ENCODE data around the gene UBE4A.

The UBE4A gene

DNA sequence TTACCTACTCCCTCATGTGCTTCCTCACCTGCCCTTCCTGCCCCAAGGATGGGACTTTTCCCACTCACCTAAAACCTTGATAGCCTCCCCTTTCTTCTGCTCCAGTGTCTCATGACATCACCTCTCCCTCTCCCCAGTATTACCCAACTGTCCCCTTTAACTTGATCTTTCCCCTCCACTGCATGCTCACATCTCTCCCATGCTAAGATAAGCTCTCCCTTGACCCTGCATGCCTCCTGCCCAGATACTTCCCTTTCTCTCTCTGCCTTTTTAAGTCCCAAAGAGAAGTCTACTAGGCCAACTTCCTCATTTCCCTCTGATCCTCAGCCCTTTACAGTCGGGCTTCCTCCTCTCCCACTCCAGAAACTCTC, 40.1 kb upstream of the UBE4A start:
- Histone ChIP-seq H3K36me3 (ENCODE audit: control insufficient read depth in 2 of 2, insufficient read depth in 2 of 2, low read length in 2 of 2) (no peaks in the 10 kb centered on the region), H3K4me3 (ENCODE audit: low read length in 2 of 2) (no peak overlapping the region), H3K4me1 (ENCODE audit: control insufficient read depth in 2 of 2, insufficient read depth in 2 of 2, low read length in 2 of 2) (peaks cover 38 to 63% of the 10 kb centered on the region in 2 donors), H3K27me3 (ENCODE audit: control insufficient read depth in 2 of 2, insufficient read depth in 2 of 2, low read length in 2 of 2) (no peaks in the 10 kb centered on the region), H3K9me3 (ENCODE audit: control insufficient read depth in 2 of 2, low read length in 2 of 2) (no peaks in the 10 kb centered on the region), H3K9ac (ENCODE audit: low read depth in 1 of 2, low read length in 2 of 2) (no peak overlapping the region), H3K27ac (ENCODE audit: low read depth in 2 of 2, low read length in 2 of 2) (peak overlapping the region in 1 of 2 donors; percentile 27)

DNA sequence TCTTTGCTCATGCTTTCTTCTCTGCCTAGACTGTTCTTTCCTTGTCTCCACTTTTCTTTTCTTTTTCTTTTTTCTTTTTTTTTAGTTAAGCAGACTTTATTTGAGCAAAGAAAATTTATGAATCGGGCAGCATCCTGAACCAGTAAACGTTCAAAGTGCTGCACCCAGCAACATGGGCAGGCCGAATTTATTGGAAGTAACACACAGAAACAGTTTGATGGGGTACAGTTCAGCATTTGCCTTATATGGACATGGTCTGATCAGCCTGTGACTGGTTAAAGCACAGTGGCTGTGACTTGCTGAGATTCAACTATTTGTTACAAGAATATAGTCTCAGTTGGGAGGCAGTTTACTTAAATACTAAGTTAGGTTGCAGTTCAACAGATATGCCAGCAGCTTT, 38.9 kb upstream of the UBE4A start:
- H3K9me3 ChIP-seq (ENCODE audit: control insufficient read depth in 2 of 2, low read length in 2 of 2): no peaks in the 10 kb centered on the region
- no peaks in the 10 kb centered on the region for H3K36me3 ChIP-seq (ENCODE audit: control insufficient read depth in 2 of 2, insufficient read depth in 2 of 2, low read length in 2 of 2)
- no peak overlapping the region for H3K27ac ChIP-seq (ENCODE audit: low read depth in 2 of 2, low read length in 2 of 2)
- no peak overlapping the region for H3K4me3 ChIP-seq (ENCODE audit: low read length in 2 of 2)
- no peak overlapping the region for H3K9ac ChIP-seq (ENCODE audit: low read depth in 1 of 2, low read length in 2 of 2)
- H3K27me3 ChIP-seq (ENCODE audit: control insufficient read depth in 2 of 2, insufficient read depth in 2 of 2, low read length in 2 of 2): no peaks in the 10 kb centered on the region
- H3K4me1 ChIP-seq (ENCODE audit: control insufficient read depth in 2 of 2, insufficient read depth in 2 of 2, low read length in 2 of 2): peaks cover 32 to 52% of the 10 kb centered on the region in 2 donors

GRCh38 chr11:118321386-118322082, 37.9 kb upstream of the UBE4A start:
- Histone ChIP-seq H3K27ac (ENCODE audit: low read depth in 2 of 2, low read length in 2 of 2) (peak overlapping the region; percentile 48 to 63), H3K36me3 (ENCODE audit: control insufficient read depth in 2 of 2, insufficient read depth in 2 of 2, low read length in 2 of 2) (no peaks in the 10 kb centered on the region), H3K4me3 (ENCODE audit: low read length in 2 of 2) (peak overlapping the region; percentile 48), H3K9ac (ENCODE audit: low read depth in 1 of 2, low read length in 2 of 2) (no peak overlapping the region), H3K9me3 (ENCODE audit: control insufficient read depth in 2 of 2, low read length in 2 of 2) (no peaks in the 10 kb centered on the region), H3K4me1 (ENCODE audit: control insufficient read depth in 2 of 2, insufficient read depth in 2 of 2, low read length in 2 of 2) (peaks cover 22 to 42% of the 10 kb centered on the region in 2 donors), H3K27me3 (ENCODE audit: control insufficient read depth in 2 of 2, insufficient read depth in 2 of 2, low read length in 2 of 2) (no peaks in the 10 kb centered on the region)

GRCh38 chr11:118322721-118323120, 36.7 kb upstream of the UBE4A start:
- Histone ChIP-seq H3K27me3 (ENCODE audit: control insufficient read depth in 2 of 2, insufficient read depth in 2 of 2, low read length in 2 of 2) (no peaks in the 10 kb centered on the region), H3K4me3 (ENCODE audit: low read length in 2 of 2) (no peak overlapping the region), H3K9me3 (ENCODE audit: control insufficient read depth in 2 of 2, low read length in 2 of 2) (no peaks in the 10 kb centered on the region), H3K4me1 (ENCODE audit: control insufficient read depth in 2 of 2, insufficient read depth in 2 of 2, low read length in 2 of 2) (peaks cover 13 to 33% of the 10 kb centered on the region in 2 donors), H3K36me3 (ENCODE audit: control insufficient read depth in 2 of 2, insufficient read depth in 2 of 2, low read length in 2 of 2) (no peaks in the 10 kb centered on the region), H3K9ac (ENCODE audit: low read depth in 1 of 2, low read length in 2 of 2) (no peak overlapping the region), H3K27ac (ENCODE audit: low read depth in 2 of 2, low read length in 2 of 2) (no peak overlapping the region)

DNA sequence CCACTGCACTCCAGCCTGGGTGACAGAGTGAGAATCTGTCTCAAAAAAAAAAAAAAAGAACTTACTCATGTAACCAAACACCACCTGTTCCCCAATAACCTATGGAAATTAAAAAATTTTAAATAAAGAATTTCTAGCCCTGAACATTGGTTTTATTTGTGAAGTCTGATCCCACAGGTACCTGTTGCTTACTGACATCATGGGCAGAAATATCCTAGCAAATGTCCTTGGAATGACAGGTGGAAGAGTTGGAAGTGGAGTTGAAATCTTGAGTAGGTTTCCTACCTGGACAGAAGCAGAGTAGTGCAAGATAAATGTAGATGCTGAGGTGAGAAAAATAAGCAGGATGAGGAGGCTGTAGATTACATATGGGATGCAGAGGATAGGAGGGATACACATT, 34.1 kb upstream of the UBE4A start:
- H3K4me3 ChIP-seq (ENCODE audit: low read length in 2 of 2): no peak overlapping the region
- peaks cover 5 to 16% of the 10 kb centered on the region in 2 donors for H3K4me1 ChIP-seq (ENCODE audit: control insufficient read depth in 2 of 2, insufficient read depth in 2 of 2, low read length in 2 of 2)
- H3K27me3 ChIP-seq (ENCODE audit: control insufficient read depth in 2 of 2, insufficient read depth in 2 of 2, low read length in 2 of 2): no peaks in the 10 kb centered on the region
- H3K36me3 ChIP-seq (ENCODE audit: control insufficient read depth in 2 of 2, insufficient read depth in 2 of 2, low read length in 2 of 2): no peaks in the 10 kb centered on the region
- no peaks in the 10 kb centered on the region for H3K9me3 ChIP-seq (ENCODE audit: control insufficient read depth in 2 of 2, low read length in 2 of 2)
- no peak overlapping the region for H3K9ac ChIP-seq (ENCODE audit: low read depth in 1 of 2, low read length in 2 of 2)
- no peak overlapping the region for H3K27ac ChIP-seq (ENCODE audit: low read depth in 2 of 2, low read length in 2 of 2)

DNA sequence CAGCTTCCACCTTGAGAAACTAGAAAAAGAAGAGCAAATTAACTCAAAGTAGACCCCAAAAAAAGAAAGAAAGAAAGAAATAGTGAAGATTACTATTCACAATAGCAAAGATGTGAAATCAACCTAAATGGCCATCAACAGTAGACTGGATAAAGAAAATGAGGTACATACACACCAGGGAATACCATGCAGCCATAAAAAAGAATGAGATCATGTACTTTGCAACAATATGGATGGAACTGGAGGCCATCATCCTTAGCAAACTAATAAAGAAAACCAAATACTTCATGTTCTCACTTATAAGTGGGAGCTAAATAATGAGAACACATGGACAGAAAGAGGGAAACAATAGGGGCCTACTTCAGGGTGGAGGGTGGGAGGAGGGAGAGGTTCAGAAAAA, 30.7 kb upstream of the UBE4A start:
- H3K27ac ChIP-seq (ENCODE audit: low read depth in 2 of 2, low read length in 2 of 2): no peak overlapping the region
- H3K4me3 ChIP-seq (ENCODE audit: low read length in 2 of 2): no peak overlapping the region
- H3K27me3 ChIP-seq (ENCODE audit: control insufficient read depth in 2 of 2, insufficient read depth in 2 of 2, low read length in 2 of 2): no peaks in the 10 kb centered on the region
- no peaks in the 10 kb centered on the region for H3K4me1 ChIP-seq (ENCODE audit: control insufficient read depth in 2 of 2, insufficient read depth in 2 of 2, low read length in 2 of 2)
- H3K36me3 ChIP-seq (ENCODE audit: control insufficient read depth in 2 of 2, insufficient read depth in 2 of 2, low read length in 2 of 2): no peaks in the 10 kb centered on the region
- H3K9ac ChIP-seq (ENCODE audit: low read depth in 1 of 2, low read length in 2 of 2): no peak overlapping the region
- no peaks in the 10 kb centered on the region for H3K9me3 ChIP-seq (ENCODE audit: control insufficient read depth in 2 of 2, low read length in 2 of 2)

GRCh38 chr11:118334745-118335144, 24.7 kb upstream of the UBE4A start:
- Histone ChIP-seq H3K9me3 (ENCODE audit: control insufficient read depth in 2 of 2, low read length in 2 of 2) (no peaks in the 10 kb centered on the region), H3K36me3 (ENCODE audit: control insufficient read depth in 2 of 2, insufficient read depth in 2 of 2, low read length in 2 of 2) (no peaks in the 10 kb centered on the region), H3K9ac (ENCODE audit: low read depth in 1 of 2, low read length in 2 of 2) (no peak overlapping the region), H3K4me3 (ENCODE audit: low read length in 2 of 2) (no peak overlapping the region), H3K4me1 (ENCODE audit: control insufficient read depth in 2 of 2, insufficient read depth in 2 of 2, low read length in 2 of 2) (no peaks in the 10 kb centered on the region), H3K27ac (ENCODE audit: low read depth in 2 of 2, low read length in 2 of 2) (no peak overlapping the region), H3K27me3 (ENCODE audit: control insufficient read depth in 2 of 2, insufficient read depth in 2 of 2, low read length in 2 of 2) (no peaks in the 10 kb centered on the region)

DNA sequence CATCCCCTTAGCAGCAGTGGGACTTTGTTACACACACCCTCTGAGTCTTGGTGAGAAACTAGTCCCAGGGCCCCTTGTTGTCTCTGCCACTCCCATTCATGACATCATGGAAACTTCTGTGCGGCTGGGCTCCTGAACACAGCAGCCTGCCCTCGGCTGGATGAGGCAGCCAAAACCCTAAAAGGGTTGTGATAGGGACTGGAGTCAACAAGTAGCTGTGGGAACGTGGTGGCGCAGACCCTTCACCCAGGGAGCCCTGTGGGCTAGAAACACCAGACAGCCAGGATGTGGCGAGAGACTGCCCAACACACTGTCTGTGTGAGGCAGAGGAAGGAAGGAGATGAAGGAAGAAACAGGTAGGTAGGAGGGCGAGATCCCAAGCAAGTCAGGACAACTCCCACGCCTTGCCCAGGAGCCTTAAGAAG, 20.8 kb upstream of the UBE4A start:
- peak overlapping the region in 1 of 2 donors; percentile 52 for H3K4me3 ChIP-seq (ENCODE audit: low read length in 2 of 2)
- H3K27me3 ChIP-seq (ENCODE audit: control insufficient read depth in 2 of 2, insufficient read depth in 2 of 2, low read length in 2 of 2): no peaks in the 10 kb centered on the region
- H3K9ac ChIP-seq (ENCODE audit: low read depth in 1 of 2, low read length in 2 of 2): no peak overlapping the region
- H3K9me3 ChIP-seq (ENCODE audit: control insufficient read depth in 2 of 2, low read length in 2 of 2): no peaks in the 10 kb centered on the region
- H3K27ac ChIP-seq (ENCODE audit: low read depth in 2 of 2, low read length in 2 of 2): peak overlapping the region in 1 of 2 donors; percentile 63
- no peaks in the 10 kb centered on the region for H3K4me1 ChIP-seq (ENCODE audit: control insufficient read depth in 2 of 2, insufficient read depth in 2 of 2, low read length in 2 of 2)
- H3K36me3 ChIP-seq (ENCODE audit: control insufficient read depth in 2 of 2, insufficient read depth in 2 of 2, low read length in 2 of 2): no peaks in the 10 kb centered on the region

DNA sequence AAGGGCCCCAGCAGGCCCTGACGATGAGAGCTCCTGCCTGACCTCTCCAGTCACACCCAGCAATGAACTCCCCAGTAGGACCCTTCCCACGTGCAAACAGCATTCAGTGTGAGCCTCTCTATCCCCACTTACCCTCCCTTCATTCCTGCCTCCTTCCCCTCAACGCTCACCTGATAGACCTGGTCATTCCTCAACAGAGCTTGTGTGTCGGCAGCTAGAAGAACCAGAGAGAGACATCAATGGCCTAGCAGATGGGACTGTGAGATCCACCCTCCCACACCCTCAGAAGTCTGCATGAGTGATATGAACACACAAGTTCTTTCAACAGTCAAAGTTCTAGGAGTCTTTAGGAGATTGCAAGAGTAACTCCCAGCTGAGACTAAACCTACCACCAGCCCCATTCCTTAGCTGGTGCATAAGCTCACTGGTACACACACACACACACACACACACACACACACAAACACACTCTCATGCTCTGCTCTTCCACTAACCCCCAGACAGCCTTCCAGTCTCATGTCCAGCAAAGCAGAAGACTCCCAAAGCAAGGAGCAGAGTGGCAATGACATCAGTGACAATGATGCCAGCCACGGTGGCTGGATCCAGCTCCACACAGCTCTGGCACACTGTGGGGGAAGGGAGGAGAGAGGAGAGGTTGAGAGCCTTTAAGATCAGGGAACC, 20.0 kb upstream of the UBE4A start:
- H3K27ac ChIP-seq (ENCODE audit: low read depth in 2 of 2, low read length in 2 of 2): peak overlapping the region in 1 of 2 donors; percentile 63

DNA sequence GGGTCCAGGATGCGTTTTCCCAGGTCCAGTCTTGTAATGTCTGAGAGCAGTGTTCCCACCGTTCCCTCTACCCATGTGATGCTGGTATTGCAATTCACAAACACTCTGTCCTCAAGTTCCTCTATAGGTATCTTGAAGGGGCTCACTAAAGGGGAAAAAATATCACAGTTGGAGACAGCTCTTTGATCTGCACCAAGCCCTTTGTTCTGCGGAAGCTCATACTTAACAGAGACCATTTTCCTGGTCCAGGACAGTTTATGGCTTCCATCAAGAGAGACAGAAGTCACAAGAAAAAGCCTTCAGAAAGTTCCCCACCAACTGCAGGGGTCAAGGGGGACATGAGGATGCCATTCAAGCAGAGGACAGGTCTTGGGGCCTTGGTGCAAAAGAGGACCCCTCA, 19.0 kb upstream of the UBE4A start:
- Histone ChIP-seq H3K4me3 (ENCODE audit: low read length in 2 of 2) (peak overlapping the region in 1 of 2 donors; percentile 52), H3K4me1 (ENCODE audit: control insufficient read depth in 2 of 2, insufficient read depth in 2 of 2, low read length in 2 of 2) (no peaks in the 10 kb centered on the region), H3K27me3 (ENCODE audit: control insufficient read depth in 2 of 2, insufficient read depth in 2 of 2, low read length in 2 of 2) (no peaks in the 10 kb centered on the region), H3K9me3 (ENCODE audit: control insufficient read depth in 2 of 2, low read length in 2 of 2) (no peaks in the 10 kb centered on the region), H3K9ac (ENCODE audit: low read depth in 1 of 2, low read length in 2 of 2) (peak overlapping the region in 1 of 2 donors; percentile 17), H3K27ac (ENCODE audit: low read depth in 2 of 2, low read length in 2 of 2) (peak overlapping the region in 1 of 2 donors; percentile 38), H3K36me3 (ENCODE audit: control insufficient read depth in 2 of 2, insufficient read depth in 2 of 2, low read length in 2 of 2) (no peaks in the 10 kb centered on the region)

More for the DNA sequence above, 20.0 kb upstream of the UBE4A start:
- Histone ChIP-seq H3K9ac (ENCODE audit: low read depth in 1 of 2, low read length in 2 of 2) (no peak overlapping the region), H3K4me1 (ENCODE audit: control insufficient read depth in 2 of 2, insufficient read depth in 2 of 2, low read length in 2 of 2) (no peaks in the 10 kb centered on the region), H3K9me3 (ENCODE audit: control insufficient read depth in 2 of 2, low read length in 2 of 2) (no peaks in the 10 kb centered on the region), H3K4me3 (ENCODE audit: low read length in 2 of 2) (peak overlapping the region in 1 of 2 donors; percentile 52), H3K27me3 (ENCODE audit: control insufficient read depth in 2 of 2, insufficient read depth in 2 of 2, low read length in 2 of 2) (no peaks in the 10 kb centered on the region), H3K36me3 (ENCODE audit: control insufficient read depth in 2 of 2, insufficient read depth in 2 of 2, low read length in 2 of 2) (no peaks in the 10 kb centered on the region)

Data from mucosa of rectum (tissue), 2 donors.